KOPT-K1 (cell line): Measurements from ENCODE around the gene KLK2.

Experiments used
- H3K27ac ChIP-seq: fragments of 200-600 bp; sonication (generic); 2 replicates; pipeline ENCODE4 v1.5.1; 2016; ENCODE audit warnings: antibody characterized with exemption, mild to moderate bottlenecking, low read depth, low read length; ENCODE audit not compliant: poor library complexity, severe bottlenecking
- H3K36me3 ChIP-seq: fragments of 200-600 bp; sonication (generic); 2 replicates; pipeline ENCODE4 v1.5.1; 2017; ENCODE audit warnings: antibody characterized with exemption, mild to moderate bottlenecking, low read length, moderate library complexity; ENCODE audit not compliant: insufficient read depth
- H3K9me3 ChIP-seq: fragments of 200-600 bp; sonication (generic); 2 replicates; pipeline ENCODE4 v1.5.1; 2017; ENCODE audit warnings: antibody characterized with exemption, low read length, mild to moderate bottlenecking; ENCODE audit not compliant: insufficient read depth, poor library complexity, severe bottlenecking

KLK2 gene

DNA sequence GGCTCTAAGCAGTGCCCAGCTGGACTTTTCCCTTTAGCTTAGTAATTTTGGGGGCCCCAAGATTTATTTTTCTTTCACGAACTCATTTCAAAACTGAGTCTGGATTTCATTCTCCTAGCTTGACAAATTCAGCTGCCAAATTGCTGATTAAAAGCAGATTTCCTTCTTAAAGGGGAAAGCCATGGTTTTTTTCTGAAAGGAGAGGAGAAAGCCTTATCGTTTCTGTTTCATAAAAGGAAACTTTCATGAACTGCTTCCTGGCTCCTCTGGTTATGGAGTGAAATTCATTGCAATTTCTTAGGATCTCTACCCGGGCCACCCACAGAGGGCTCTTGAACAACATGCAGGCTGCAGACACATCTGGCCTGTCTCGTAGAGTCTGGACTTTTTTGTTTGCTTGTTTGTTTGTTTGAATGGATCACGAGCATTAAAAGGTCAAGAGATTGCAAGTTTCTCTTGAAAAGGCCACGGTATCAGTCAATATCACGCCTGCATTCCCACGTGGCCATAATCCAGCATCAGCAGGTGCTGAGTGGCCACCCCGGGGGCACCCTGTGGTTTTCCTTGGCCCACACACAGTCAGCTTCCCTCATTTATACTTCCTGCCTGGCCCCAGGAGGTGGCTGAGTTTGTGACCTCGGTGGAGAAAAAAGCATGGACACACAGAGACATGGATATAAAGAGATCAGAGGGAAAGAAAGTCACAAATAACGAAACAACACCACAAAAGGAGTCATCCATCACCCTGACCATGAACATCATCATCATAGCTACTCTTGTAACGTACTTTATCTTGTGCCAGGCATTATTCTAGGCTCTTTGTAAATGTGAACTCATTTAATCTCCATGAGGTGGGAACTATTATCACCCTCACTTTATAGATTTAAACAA lies 48.4 kb downstream of the KLK2 start:
- H3K36me3 ChIP-seq: no peaks in the 10 kb centered on the region
- H3K27ac ChIP-seq: no peak overlapping the region
- no peaks in the 10 kb centered on the region for H3K9me3 ChIP-seq

DNA sequence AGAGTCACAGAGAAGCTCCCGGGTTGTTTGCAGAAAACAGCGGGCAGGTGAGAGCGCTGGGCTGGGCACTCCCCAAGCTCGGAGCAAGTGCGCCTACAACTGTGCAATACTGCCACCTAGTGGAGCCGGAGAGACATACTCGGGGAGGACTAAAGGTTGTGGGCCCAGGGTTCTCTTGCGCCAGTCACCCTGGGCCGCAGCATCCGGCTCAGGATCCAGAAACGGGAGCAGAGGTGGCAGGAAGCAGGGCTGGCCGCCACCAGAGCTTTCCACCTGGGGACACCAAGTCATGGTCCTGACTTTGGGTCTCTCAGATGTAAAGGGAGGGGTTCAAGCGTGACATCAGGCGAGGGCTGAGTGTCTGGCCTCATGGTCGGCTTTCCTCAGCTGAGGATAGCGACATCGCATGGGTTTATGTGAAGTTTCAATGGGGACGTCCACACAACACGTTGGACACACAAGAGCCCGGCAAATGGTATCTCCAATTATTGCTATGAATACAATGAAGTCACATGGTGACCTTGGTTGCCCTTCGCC lies 49.1 kb downstream of the KLK2 start:
- H3K27ac ChIP-seq: no peak overlapping the region
- H3K36me3 ChIP-seq: no peaks in the 10 kb centered on the region
- no peaks in the 10 kb centered on the region for H3K9me3 ChIP-seq

DNA sequence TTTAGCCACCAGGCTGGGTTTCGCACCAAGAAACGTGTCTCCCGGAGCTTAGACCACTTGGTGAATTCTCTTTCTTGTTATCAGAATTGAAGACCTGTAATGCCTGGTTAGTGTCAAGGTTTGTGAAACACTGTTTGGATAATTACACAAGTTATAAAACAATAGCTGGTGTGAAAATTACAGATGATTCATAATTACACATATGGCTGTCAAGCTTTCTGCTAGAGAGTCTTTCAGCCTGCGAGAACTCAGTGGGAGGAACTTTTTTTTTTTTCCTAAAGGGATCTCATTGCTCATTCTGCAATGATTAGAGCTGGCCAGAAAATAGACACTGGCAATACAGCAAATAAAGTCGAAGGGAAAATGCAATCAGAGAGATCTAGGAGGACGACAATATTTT lies 51.3 kb downstream of the KLK2 start:
- Histone ChIP-seq H3K9me3 (no peaks in the 10 kb centered on the region), H3K27ac (no peak overlapping the region), H3K36me3 (no peaks in the 10 kb centered on the region)

DNA sequence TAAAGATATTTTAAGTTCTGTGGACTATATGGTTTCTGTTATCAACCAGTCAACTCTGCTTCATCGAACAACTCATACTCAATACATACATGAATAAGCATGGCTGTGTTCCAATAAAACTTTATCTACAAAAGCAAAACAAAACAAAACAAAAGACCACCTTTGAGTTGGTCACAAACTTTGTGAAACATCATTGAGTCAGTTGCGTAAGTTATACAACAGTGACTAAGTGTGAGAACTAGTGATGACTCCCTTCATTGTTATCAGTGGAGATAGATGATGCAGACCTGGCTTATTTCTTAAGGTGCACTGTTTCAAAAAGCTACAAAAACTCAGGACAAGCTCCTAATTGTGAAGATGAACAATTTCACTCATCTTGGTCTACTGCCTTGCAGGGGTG lies 52.5 kb downstream of the KLK2 start:
- no peaks in the 10 kb centered on the region for H3K9me3 ChIP-seq
- H3K36me3 ChIP-seq: no peaks in the 10 kb centered on the region
- H3K27ac ChIP-seq: no peak overlapping the region

DNA sequence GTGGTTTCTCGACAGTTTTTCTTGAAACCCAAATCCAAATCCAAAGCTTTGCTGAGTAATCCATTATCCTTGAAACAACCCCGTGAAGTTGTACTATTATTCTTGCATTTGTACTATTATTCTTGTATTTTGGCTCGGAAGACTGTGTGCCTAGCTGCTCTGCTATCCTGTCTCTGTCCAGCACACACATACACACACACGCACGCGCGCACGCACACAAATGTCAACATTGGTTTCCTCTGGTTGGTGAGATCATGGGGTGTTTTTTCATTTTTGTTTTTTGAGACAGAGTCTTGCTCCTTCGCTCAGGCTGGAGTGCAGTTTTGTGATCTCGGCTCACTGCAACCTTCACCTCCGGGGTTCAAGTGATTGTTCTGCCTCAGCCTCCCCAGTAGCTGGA lies 52.9 kb downstream of the KLK2 start:
- Histone ChIP-seq H3K27ac (no peak overlapping the region), H3K36me3 (no peaks in the 10 kb centered on the region), H3K9me3 (no peaks in the 10 kb centered on the region)

DNA sequence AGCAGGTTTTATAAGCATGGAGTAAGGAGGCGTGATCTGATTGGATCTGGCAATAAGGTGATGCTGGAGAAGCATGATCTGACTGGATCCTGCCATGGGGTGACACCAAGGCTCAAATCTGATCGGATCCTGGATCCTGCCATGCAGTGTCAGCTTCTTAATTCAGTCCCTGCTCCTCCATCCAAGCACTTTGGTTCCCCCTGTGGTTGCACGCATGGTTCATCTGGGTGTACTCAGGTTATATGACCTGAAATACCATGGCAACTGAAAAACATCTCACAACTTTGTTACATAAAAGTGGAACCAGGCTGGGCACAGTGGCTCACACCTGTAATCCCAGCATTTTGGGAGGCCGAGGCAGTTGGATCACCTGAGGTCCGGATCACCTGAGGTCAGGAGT lies 55.6 kb downstream of the KLK2 start:
- Histone ChIP-seq H3K36me3 (no peaks in the 10 kb centered on the region), H3K9me3 (no peaks in the 10 kb centered on the region), H3K27ac (no peak overlapping the region)
